Fibroblast of the conjunctiva (primary cell): ENCODE data around the gene LANCL3.
"Not testable (repeated sequence)": the region's sequence is repeated elsewhere in the genome, so short reads cannot be mapped to it uniquely, and the experiment has no call there.

Experiments used
- DNase-seq: peaks from one replicate; pipeline ENCODE4 v3.0.0-alpha.2; 2010; ENCODE audit warnings: low read depth

Gene LANCL3

DNA sequence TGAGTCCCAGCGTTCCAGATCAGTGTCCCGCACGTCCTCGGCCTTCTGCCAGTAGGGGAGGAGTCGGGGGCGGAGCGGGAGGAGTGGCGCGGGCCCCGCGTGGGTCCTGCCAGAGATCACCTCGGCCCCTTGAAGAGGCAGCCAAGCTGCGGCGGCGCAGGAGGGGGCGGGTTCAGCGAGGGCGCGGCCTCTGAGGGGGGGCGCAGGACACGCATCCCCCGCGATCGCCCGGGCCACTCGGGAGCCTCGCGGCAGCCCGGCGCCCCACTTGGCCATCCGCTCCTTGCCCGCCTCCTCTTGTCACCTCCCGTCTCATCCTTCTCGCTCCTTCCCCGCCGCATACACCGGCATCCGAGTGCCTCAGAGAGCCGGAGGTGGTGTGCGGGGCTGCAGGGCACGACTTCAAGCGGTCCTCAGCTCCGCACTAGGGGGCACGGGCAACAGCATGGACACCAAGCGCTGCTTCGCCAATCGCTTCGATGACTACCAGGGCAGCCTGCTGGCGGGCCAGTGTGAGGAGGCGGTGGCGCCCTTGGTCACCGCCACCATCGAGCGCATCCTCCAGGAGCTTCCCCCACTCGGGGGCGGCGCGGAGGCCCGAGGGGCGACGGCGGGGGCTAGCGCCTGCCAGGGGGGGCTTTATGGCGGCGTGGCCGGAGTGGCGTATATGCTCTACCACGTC, at the start of gene LANCL3:
Gene LANCL3 (plus strand): TSS at position 236 of the 682 bp plus-strand sequence. CDS start 210 bp downstream, at position 446.
- DNase-seq, result not testable (repeated sequence)

DNA sequence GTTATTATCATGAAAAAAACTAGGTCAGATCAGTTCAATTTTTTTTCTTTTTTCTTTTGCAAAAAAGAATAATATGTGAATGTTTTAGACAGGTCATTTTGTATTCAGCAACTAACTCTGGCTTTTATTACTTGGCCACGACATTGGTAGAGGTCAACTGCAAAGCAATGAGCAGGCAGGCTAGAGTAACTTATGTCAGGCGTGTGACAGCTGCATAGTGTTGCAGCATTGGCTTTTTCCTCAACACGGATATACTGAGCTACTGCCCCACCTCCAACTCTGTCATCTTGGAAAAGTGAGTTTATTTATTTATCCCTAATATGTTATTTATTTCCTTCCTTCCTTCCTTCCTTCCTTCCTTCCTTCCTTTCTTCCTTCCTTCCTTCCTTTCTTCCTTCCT, 47.8 kb upstream of the LANCL3 start:
- not testable (repeated sequence) for DNase-seq

DNA sequence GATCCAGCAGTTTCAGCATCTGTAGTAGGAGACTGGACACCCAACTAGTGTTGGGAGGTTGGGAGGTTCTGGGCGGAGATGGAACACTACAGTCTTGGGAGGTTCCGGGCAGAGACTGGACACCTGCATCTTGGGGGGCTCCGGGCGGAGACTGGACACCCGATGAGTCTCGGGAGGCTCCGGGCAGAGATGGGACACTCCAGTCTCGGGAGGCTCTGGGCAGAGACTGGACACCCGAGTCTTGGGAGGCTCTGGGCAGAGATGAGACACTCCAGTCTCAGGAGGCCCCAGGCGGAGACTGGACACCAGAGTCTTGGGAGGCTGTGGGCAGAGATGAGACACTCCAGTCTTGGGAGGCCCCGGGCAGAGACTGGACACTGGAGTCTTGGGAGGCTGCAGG, 29.5 kb upstream of the LANCL3 start:
- no peak for DNase-seq

DNA sequence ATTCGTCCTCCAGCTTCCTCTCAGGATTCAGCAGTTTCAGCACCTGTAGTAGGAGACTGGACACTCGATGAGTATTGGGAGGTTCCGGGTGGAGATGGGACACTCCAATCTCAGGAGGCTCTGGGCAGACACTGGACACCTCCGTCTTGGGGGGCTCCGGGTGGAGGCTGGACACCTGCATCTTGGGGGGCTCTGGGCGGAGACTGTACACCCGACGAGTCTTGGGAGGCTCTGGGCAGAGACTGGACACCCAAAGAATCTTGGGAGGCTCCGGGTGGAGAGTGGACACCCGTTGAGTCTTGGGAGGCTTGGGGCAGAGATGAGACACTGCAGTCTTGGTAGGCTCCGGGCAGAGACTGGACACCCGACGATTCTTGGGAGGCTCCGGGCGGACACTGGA, 28.7 kb upstream of the LANCL3 start:
- DNase-seq, result no peak

- DNase-seq, result no peak
Measured at GRCh38 chrX:37543324-37543723, 28.1 kb upstream of the LANCL3 start.

DNA sequence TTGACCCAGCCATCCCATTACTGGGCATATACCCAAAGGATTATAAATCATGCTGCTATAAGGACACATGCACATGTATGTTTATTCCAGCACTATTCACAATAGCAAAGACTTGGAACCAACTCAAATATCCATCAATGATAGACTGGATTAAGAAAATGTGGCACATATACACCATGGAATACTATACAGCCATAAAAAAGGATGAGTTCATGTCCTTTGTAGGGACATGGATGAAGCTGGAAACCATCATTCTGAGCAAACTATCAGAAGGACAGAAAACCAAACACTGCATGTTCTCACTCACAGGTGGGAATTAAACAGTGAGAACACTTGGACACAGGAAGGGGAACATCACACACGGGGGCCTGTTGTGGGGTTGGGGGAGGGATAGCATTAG, 26.9 kb upstream of the LANCL3 start:
- not testable (repeated sequence) for DNase-seq

GRCh38 chrX:37545066-37545465, 26.4 kb upstream of the LANCL3 start:
- no peak for DNase-seq

- not testable (repeated sequence) for DNase-seq
Measured at GRCh38 chrX:37549619-37550018, 21.8 kb upstream of the LANCL3 start.

DNA sequence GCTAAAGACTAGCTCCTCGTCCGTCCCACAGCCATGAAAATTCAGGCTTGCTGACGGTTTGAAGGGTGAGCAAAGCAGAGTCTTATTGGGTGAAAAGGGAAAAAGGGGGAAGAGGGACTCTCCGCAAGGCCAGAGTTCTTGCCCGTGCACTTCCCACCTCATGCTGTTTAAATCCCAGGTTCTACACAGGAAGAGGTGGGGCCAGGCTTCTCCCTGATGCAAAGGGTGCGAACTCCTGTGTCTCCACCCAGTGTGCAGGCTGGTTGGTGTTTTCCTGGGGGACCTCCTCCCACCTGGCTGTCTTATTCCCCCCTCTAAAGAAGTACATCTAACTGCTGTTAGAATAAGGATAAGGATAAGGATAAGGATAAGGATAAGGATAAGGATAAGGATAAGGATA, 18.0 kb upstream of the LANCL3 start:
- no peak for DNase-seq

DNA sequence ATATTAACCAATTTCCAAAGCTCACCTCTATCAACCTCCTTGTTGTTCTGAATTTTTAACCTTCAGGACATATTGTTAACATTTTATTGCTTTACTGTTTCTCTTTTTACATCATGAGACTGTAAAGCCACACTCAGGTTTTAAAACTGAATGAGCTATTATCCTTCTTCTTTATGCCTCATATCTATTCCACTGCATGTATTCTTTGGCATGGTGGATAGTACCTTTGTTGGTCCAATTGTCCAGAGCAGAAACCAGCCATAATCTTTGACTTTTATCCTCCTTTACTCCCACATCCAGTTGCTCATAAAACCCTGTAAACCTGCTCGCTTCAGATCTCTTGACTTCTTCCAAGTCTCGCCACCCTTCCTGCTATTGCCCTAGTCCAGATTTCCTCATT, 6.2 kb upstream of the LANCL3 start:
- DNase-seq, result not testable (repeated sequence)

DNA sequence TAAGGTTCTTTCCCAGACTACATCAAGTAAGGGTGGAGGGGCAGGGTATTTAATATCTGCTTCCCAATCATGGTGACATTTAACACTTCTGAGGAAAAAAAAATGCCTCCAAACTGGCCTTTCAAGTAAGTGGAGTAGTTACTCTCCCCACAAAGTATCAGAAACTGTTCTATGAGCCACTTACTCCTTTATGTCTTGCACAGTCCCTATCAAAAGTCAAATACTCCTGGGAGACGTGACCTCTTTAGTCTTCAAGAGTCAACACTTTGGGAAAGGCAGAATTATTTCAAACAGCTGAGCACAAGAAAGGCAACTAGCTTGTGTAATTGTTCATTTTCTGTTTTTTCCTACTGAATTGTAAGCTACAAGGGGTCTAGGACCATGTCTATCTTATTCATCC, 1.1 kb upstream of the LANCL3 start:
- DNase-seq, result not testable (repeated sequence)

DNA sequence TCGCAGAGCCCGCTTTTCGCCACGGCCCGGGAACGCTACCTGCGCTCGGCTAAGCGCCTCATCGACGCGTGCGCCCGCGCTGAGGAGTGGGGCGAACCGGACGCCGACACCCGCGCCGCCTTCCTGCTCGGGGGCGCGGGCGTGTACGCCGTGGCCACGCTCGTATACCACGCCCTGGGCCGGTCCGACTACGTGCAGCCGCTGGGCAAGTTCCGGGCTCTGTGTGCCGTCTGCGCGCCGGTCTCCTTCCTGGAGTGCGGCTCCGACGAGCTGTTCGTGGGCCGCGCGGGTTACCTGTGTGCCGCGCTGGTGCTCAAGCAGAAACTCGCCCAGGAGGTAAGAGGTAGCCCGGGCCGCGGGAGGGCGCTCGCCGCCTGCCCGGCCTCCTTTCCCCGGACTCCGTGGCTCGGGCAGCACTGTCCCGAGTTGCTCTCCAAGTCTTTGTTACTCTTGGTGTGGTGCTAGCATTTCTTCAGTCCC, 687 bp downstream of the LANCL3 start:
- not testable (repeated sequence) for DNase-seq

DNA sequence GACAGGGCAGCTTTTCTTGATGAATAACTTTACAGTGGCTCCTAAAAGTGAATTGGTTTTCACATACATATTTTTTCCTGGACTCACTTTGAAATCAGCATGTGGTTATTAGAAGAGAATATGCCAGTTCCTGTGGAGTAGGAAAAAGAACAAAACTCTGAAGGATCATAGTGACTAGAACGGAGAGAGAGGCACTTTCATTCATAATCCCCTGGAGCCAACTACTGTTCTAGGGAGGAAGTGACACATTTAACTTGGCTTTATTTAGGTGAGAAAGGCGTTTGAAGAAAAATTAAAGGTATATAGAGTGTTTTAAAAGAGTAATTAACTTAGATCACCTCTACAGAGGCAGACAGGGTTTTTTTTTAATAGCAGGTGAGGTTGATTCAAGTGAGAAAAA, 1.7 kb downstream of the LANCL3 start:
- not testable (repeated sequence) for DNase-seq

DNA sequence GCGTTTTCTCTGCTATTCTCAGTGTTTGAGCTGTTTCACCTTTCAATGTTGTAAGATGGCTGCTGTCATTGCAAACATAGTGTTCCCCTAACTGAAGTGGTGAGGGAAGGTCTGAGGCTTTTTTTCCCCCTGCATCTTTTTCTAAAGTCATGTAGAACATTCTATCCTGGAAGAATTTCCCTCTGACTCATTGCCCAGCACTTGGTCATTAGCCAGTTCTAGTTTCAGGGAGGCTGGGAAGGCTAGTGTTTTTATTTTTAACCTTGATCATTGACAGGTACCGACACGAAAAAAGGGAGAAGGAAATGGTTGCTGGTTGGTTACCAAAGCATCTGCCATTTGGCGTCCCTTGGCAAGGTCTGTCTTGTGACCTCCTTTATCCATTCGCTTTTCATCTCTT, 6.6 kb downstream of the LANCL3 start:
- no peak for DNase-seq

- no peak for DNase-seq
Measured at GRCh38 chrX:37580080-37580479, 8.6 kb downstream of the LANCL3 start.

DNA sequence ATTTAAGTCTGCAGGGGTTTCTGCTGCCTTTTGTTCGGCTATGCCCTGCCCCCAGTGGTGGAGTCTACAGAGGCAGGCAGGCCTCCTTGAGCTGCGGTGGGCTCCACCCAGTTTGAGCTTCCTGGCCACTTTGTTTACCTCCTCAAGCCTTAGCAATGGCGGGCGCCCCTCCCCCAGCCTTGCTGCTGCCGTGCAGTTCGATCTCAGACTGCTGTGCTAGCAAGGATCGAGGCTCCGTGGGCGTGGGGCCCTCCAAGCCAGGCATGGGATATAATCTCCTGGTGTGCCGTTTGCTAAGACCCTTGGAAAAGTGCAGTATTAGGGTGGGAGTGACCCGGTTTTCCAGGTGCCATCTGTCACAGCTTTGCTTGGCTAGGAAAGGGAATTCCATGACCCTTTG, 15.9 kb downstream of the LANCL3 start:
- DNase-seq, result not testable (repeated sequence)

GRCh38 chrX:37590047-37590446, 18.6 kb downstream of the LANCL3 start:
- no peak for DNase-seq

- no peak for DNase-seq
Measured at GRCh38 chrX:37594755-37595382, 23.4 kb downstream of the LANCL3 start.

DNA sequence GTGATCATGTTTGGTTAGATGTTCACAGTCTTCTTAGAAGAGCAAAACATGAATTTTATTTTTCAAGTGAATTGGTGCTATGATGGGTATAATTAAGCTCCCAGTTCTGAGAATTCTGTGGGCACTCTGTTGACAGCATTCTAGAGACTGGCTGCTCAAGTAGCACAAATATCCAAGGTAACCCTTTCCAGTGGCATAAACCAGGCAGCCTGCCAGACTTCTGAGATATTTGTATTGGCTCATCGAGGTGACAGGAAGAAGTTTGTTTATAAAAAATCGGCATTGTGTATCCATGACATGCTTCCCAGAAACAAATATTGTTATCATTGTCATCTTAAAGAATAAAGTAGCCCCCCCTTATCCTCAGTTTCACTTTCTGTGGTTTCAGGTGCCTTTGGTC, 28.3 kb downstream of the LANCL3 start:
- no peak for DNase-seq

GRCh38 chrX:37603938-37604409, 32.5 kb downstream of the LANCL3 start:
- DNase-seq, result no peak

- DNase-seq, result no peak
Measured at GRCh38 chrX:37607243-37607642, 35.8 kb downstream of the LANCL3 start.

DNA sequence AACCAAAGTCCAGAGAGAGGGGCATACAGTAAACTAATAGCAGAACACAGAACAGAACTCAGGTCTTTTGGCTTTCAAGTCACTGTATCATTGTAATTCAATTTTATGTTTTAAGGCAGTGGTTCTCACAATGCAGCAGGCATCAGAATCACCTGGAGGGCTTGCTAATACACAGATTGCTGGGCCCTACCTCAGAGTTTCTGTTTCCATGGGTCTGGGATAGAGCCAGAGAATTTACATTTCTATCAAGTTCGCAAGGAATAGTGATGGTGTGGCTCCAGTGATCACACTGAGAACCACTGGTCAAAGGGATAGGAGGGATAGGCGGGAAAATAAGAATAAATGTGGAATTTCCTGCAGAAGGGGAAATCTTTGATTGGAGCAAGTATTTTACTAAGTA, 36.7 kb downstream of the LANCL3 start:
- no peak for DNase-seq

DNA sequence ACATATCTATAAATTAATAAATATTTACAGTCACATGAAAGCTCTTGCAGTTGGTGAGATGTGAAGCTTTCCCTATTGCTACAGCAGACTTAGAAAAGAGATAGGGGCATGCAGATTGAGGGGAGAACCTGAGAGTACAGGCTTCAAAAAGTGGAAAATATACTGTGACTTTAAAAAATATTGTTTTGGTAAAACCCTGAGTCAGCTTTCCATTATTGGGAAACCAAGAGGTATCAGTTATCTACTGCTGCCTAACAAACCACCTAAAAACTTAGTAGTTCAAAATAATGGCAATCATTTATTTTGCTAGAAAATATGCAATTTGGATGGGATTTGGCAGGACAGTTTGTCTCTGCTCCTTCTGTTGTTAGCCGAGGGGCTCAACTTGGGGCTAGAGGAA, 38.3 kb downstream of the LANCL3 start:
- no peak for DNase-seq

DNA sequence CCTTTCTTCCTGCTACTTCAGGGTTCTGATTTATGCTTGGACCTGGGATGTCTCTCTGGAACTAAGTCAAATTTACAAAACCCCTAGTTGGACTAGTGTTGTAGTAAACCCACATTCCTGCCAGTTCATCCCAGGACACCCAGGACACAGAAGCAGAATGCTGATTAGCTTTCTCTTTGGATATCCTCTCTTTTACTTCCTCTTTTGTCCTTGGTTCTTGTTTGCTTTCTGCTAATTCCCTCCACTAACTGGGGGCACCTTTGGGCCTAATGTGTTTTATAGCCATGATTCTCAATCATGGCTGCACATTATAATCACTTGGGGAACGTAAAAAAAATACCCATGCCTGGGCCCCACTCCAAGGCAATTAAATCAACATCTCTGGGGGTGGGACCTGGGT, 42.5 kb downstream of the LANCL3 start:
- no peak for DNase-seq
